Stimulated activated CD4-positive, alpha-beta T cell treated with anti-CD3 and anti-CD28 coated beads, Interleukin-2, amount 100 ng/mL, for 48 hours (primary cell): ENCODE results near the gene GAD2.
"Not testable (repeated sequence)": the region's sequence is repeated elsewhere in the genome, so short reads cannot be mapped to it uniquely, and the experiment has no call there.

Experiments
- DNase-seq, 2 donors: peaks; one replicate each; pipeline ENCODE4 v3.0.0-alpha.2; 2020

The GAD2 gene

GRCh38 chr10:26326851-26327250 is 110.3 kb downstream of the GAD2 start:
- no peak for DNase-seq

GRCh38 chr10:26327811-26328210 is 111.2 kb downstream of the GAD2 start:
- no peak for DNase-seq

GRCh38 chr10:26331371-26331770 is 114.8 kb downstream of the GAD2 start:
- DNase-seq, result no peak

- DNase-seq, result no peak
These were observed 117.8 kb downstream of the GAD2 start for GRCh38 chr10:26334232-26334931.

- peak; percentile 41 to 46 for DNase-seq
These were observed 118.5 kb downstream of the GAD2 start for GRCh38 chr10:26334932-26335573.

- peak in 1 of 2 donors; percentile 1 for DNase-seq
These were observed 119.1 kb downstream of the GAD2 start for GRCh38 chr10:26335574-26336093.

- no peak for DNase-seq
These were observed 120.4 kb downstream of the GAD2 start for GRCh38 chr10:26336979-26337378.

GRCh38 chr10:26341701-26342100 is 125.1 kb downstream of the GAD2 start:
- no peak for DNase-seq

- DNase-seq, result not testable (repeated sequence)
These were observed 132.3 kb downstream of the GAD2 start for GRCh38 chr10:26348821-26349417.
